Astrocyte (in vitro differentiated cells and primary cell): ENCODE measurements around the gene UQCR11. TPM values are rescaled to one million over a fixed set of nuclear protein-coding genes. Genes with fewer than 3 reads are reported as not detected.

Source experiments
- DNase-seq: peaks from one replicate; pipeline ENCODE4 v3.0.0-alpha.2; 2010; ENCODE audit warnings: low read depth
- FAIRE-seq: peaks from 2 replicates; lab custom pipeline; 2011; peaks lifted over from hg19 to GRCh38; lab: Jason Lieb, UNC
- H2AFZ ChIP-seq: 2 replicates; pipeline ENCODE4 v1.6.0; 2012; ENCODE audit warnings: low read depth, low read length, inconsistent platforms
- H3K27ac ChIP-seq: 2 replicates; pipeline ENCODE4 v1.5.1; 2011; ENCODE audit warnings: low read depth, low read length, inconsistent platforms
- H3K27me3 ChIP-seq: 2 replicates; pipeline ENCODE4 v1.6.0; 2011; ENCODE audit warnings: low read length, inconsistent platforms; ENCODE audit not compliant: insufficient read depth
- H3K36me3 ChIP-seq: 2 replicates; pipeline ENCODE4 v1.5.1; 2011; ENCODE audit warnings: low read length, inconsistent platforms; ENCODE audit not compliant: insufficient read depth
- H3K4me1 ChIP-seq: 2 replicates; pipeline ENCODE4 v1.5.1; 2011; ENCODE audit warnings: low read length, inconsistent platforms; ENCODE audit not compliant: insufficient read depth
- H3K4me2 ChIP-seq: 2 replicates; pipeline ENCODE4 v1.6.0; 2012; ENCODE audit warnings: low read length, inconsistent platforms
- H3K4me3 ChIP-seq: 2 replicates; pipeline ENCODE4 v1.5.1; 2011; ENCODE audit warnings: low read depth, mild to moderate bottlenecking, low read length, inconsistent platforms; ENCODE audit not compliant: insufficient read depth
- H3K79me2 ChIP-seq: 2 replicates; pipeline ENCODE4 v1.6.0; 2012; ENCODE audit warnings: mild to moderate bottlenecking, low read length, inconsistent platforms; ENCODE audit not compliant: insufficient read depth
- H3K9ac ChIP-seq: 2 replicates; pipeline ENCODE4 v1.6.0; 2012; ENCODE audit warnings: mild to moderate bottlenecking, low read length, inconsistent platforms
- H3K9me3 ChIP-seq: 2 replicates; pipeline ENCODE4 v1.5.1; 2012; ENCODE audit warnings: low read depth, mild to moderate bottlenecking, low read length, inconsistent platforms; ENCODE audit not compliant: insufficient read depth
- H4K20me1 ChIP-seq: 2 replicates; pipeline ENCODE4 v1.6.0; 2012; ENCODE audit warnings: low read length, inconsistent platforms; ENCODE audit not compliant: insufficient read depth
- H3K27ac Mint-ChIP-seq: one replicate; pipeline ENCODE4 v1.8.0; 2021; ENCODE audit warnings: mild to moderate bottlenecking, mixed read lengths; ENCODE audit not compliant: unreplicated experiment
- H3K27me3 Mint-ChIP-seq: one replicate; pipeline ENCODE4 v1.8.0; 2021; ENCODE audit warnings: low read depth, mixed read lengths; ENCODE audit not compliant: unreplicated experiment
- H3K36me3 Mint-ChIP-seq: one replicate; pipeline ENCODE4 v1.8.0; 2021; ENCODE audit warnings: low read depth, mixed read lengths; ENCODE audit not compliant: unreplicated experiment
- H3K4me1 Mint-ChIP-seq: one replicate; pipeline ENCODE4 v1.8.0; 2021; ENCODE audit warnings: low read depth, mixed read lengths; ENCODE audit not compliant: unreplicated experiment
- H3K4me3 Mint-ChIP-seq: one replicate; pipeline ENCODE4 v1.8.0; 2021; ENCODE audit warnings: mild to moderate bottlenecking, moderate library complexity, mixed read lengths; ENCODE audit not compliant: unreplicated experiment
- H3K9me3 Mint-ChIP-seq: one replicate; pipeline ENCODE4 v1.8.0; 2021; ENCODE audit warnings: mild to moderate bottlenecking, mixed read lengths; ENCODE audit not compliant: unreplicated experiment
- EZH2 ChIP-seq: IDR thresholded peaks from 2 replicates; pipeline ENCODE4 v1.6.1; 2012; ENCODE audit warnings: mild to moderate bottlenecking, low read length, inconsistent platforms; ENCODE audit not compliant: insufficient read depth
- total RNA-seq: library from RNA; stranded (reverse); gene quantifications from 2 replicates; pipeline ENCODE4 v1.2.1, GENCODE V29; 2021
- TF ChIP-seq, protein P1 (sequence below): IDR thresholded peaks from 2 replicates; pipeline ENCODE4 v1.5.1; 2011; ENCODE audit warnings: low read depth, mild to moderate bottlenecking, inconsistent platforms, low read length, moderate library complexity; ENCODE audit not compliant: insufficient read depth

UQCR11 gene
- total RNA-seq, 1 donor from 2014 or later, result 255 TPM

DNA sequence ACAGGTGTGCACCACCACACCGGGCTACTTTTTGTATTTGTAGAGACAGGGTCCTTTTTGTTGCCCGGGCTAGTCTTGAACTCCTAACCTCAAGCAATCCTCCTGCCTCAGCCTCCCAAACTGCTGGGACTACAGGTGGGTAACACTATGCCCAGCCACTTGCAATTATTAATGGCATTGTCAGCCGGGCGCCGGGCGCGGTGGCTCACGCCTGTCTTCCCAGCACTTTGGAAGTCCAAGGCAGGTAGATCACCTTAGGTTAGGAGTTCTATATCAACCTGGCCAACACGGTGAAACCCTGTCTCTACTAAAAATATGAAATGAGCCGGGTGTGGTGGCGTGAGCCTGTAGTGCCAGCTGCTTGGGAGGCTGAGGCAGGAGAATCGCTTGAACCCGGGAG, 34.4 kb downstream of the UQCR11 start:
- H3K4me2 ChIP-seq, result no peak overlapping the region
- Mint-ChIP-seq H3K4me3 (no peak overlapping the region), H3K27me3 (peaks cover 5% of the 10 kb centered on the region), H3K27ac (no peak overlapping the region), H3K36me3 (peaks cover 1% of the 10 kb centered on the region), H3K9me3 (no peaks in the 10 kb centered on the region), H3K4me1 (no peaks in the 10 kb centered on the region)
- peaks cover 16% of the 10 kb centered on the region for H3K79me2 ChIP-seq
- H3K9me3 ChIP-seq, result no peaks in the 10 kb centered on the region
- no peak for FAIRE-seq
- DNase-seq, result no peak
- no peak overlapping the region for H2AFZ ChIP-seq
- H3K36me3 ChIP-seq, result no peaks in the 10 kb centered on the region
- no peak for TF ChIP-seq EZH2
- TF ChIP-seq, protein P1, sequence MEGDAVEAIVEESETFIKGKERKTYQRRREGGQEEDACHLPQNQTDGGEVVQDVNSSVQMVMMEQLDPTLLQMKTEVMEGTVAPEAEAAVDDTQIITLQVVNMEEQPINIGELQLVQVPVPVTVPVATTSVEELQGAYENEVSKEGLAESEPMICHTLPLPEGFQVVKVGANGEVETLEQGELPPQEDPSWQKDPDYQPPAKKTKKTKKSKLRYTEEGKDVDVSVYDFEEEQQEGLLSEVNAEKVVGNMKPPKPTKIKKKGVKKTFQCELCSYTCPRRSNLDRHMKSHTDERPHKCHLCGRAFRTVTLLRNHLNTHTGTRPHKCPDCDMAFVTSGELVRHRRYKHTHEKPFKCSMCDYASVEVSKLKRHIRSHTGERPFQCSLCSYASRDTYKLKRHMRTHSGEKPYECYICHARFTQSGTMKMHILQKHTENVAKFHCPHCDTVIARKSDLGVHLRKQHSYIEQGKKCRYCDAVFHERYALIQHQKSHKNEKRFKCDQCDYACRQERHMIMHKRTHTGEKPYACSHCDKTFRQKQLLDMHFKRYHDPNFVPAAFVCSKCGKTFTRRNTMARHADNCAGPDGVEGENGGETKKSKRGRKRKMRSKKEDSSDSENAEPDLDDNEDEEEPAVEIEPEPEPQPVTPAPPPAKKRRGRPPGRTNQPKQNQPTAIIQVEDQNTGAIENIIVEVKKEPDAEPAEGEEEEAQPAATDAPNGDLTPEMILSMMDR, result no peak
- H3K4me3 ChIP-seq, result no peak overlapping the region
- H3K27me3 ChIP-seq, result no peaks in the 10 kb centered on the region
- no peak overlapping the region for H3K27ac ChIP-seq
- H3K4me1 ChIP-seq, result peaks cover 5% of the 10 kb centered on the region
- H4K20me1 ChIP-seq, result peaks cover 12% of the 10 kb centered on the region
- no peak overlapping the region for H3K9ac ChIP-seq

DNA sequence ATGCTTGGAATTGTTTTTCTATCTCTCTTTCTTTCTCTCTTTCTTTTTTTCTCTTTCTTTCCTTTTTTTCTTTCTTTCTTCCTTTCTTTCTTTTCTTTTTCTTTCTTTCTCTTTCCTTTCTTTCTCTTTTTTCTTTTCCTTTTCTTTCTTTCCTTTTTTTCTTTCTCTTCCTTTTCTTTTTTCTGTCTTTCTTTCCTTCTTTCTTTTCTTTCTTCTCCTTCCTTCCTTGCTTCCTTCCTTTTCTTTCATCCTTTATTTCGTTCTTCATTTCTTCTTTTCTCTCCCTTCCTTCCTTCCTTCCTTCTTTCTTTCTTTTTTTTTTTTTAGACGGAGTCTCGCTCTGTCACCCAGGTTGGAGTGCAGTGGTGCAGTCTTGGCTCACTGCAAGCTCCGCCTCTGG, 35.3 kb downstream of the UQCR11 start:
- Histone ChIP-seq H3K4me3 (no peak overlapping the region), H3K9me3 (no peaks in the 10 kb centered on the region), H3K36me3 (no peaks in the 10 kb centered on the region), H3K27ac (no peak overlapping the region), H3K27me3 (no peaks in the 10 kb centered on the region), H3K4me1 (peaks cover 10% of the 10 kb centered on the region), H3K4me2 (no peak overlapping the region), H2AFZ (no peak overlapping the region), H3K79me2 (peaks cover 25% of the 10 kb centered on the region), H4K20me1 (peaks cover 19% of the 10 kb centered on the region), H3K9ac (no peak overlapping the region)
- peaks cover 5% of the 10 kb centered on the region for H3K27me3 Mint-ChIP-seq
- peak overlapping the region; percentile 62 for H3K27ac Mint-ChIP-seq
- no peak for DNase-seq
- no peak for FAIRE-seq
- no peaks in the 10 kb centered on the region for H3K4me1 Mint-ChIP-seq
- TF ChIP-seq, protein P1, result no peak
- no peak for TF ChIP-seq EZH2
- H3K4me3 Mint-ChIP-seq, result peak overlapping the region; percentile 71
- no peaks in the 10 kb centered on the region for H3K36me3 Mint-ChIP-seq
- no peaks in the 10 kb centered on the region for H3K9me3 Mint-ChIP-seq

DNA sequence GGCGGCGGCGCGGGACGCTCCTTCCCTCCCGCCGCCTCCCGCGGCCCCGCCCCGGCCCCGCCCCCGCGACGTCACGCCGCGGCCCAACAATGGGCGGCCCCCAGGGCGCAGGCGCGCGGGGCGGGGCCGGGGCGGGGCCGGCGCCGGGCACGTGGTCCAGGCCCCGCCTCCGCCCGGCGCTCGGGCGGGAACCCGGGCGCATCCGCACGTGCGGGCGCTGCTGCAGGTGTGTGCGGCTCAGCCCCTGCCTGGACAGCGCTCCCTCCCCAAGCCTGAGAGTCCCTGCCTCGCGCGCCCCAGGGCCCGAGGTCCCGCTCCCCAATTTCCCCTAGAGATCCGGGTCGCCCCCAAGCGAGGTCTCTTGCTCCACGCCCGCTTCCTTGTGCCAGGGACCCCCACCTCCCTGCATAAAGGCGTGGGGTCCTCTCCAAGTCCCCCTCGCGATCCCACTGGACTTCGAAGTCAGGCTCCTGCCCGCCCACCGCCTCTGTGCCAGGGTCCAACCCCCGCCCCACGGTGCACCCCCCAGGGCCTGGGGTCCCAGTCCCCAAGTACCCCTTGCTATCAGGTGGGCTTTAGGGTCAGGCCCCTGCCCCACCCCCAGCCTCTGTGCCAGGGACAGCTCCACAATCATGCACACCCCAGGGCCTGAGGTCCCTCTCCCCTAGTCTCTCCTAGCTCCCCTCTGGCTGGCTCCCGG, 36.8 kb downstream of the UQCR11 start, which contains the start of gene MEX3D:
Gene MEX3D, minus strand, starts transcription at position 6 of the 700 bp plus-strand sequence. CDS start 267 bp downstream, outside the sequence.
- TF ChIP-seq EZH2, result no peak
- TF ChIP-seq, protein P1, result no peak
- Histone ChIP-seq H4K20me1 (peaks cover 34% of the 10 kb centered on the region), H3K4me3 (peak within 1 kb of the TSS; percentile 78), H3K79me2 (peaks cover 40% of the 10 kb centered on the region), H2AFZ (peak within 1 kb of the TSS; percentile 18), H3K27me3 (no peaks in the 10 kb centered on the region), H3K4me2 (peak within 1 kb of the TSS; percentile 98), H3K9me3 (no peaks in the 10 kb centered on the region), H3K9ac (peak within 1 kb of the TSS; percentile 99), H3K4me1 (peaks cover 10% of the 10 kb centered on the region), H3K36me3 (no peaks in the 10 kb centered on the region), H3K27ac (peak within 1 kb of the TSS; percentile 97)
- Mint-ChIP-seq H3K36me3 (no peaks in the 10 kb centered on the region), H3K27me3 (peaks cover 5% of the 10 kb centered on the region), H3K27ac (no peak within 1 kb of the TSS), H3K4me3 (peak within 1 kb of the TSS; percentile 82), H3K9me3 (no peaks in the 10 kb centered on the region), H3K4me1 (no peaks in the 10 kb centered on the region)
- FAIRE-seq, result no peak
- peak; percentile 4 for DNase-seq
